NB4 (cell line): ENCODE measurements around the gene MYLK.
A peak's percentile ranks its signal among the peaks of the same experiment; 100 is the strongest.

Source experiments
- DNase-seq: peaks from one replicate; pipeline ENCODE4 v3.0.0; 2010; ENCODE audit warnings: low read depth
- H3K4me3 ChIP-seq: one replicate; pipeline ENCODE4 v1.5.1; 2011; ENCODE audit warnings: mild to moderate bottlenecking, low read depth, low read length, moderate library complexity
- CTCF ChIP-seq: IDR thresholded peaks from one replicate; pipeline ENCODE4 v1.5.1; 2012; ENCODE audit warnings: low read depth, low read length
- MAX ChIP-seq: IDR thresholded peaks from 2 replicates; pipeline ENCODE4 v1.6.1; 2011; ENCODE audit warnings: low read depth, low read length
- MYC ChIP-seq: IDR thresholded peaks from 2 replicates; pipeline ENCODE4 v1.6.1; 2011; ENCODE audit warnings: low read depth, low read length
- POLR2A ChIP-seq: IDR thresholded peaks from 2 replicates; pipeline ENCODE4 v1.6.1; 2011; ENCODE audit warnings: mild to moderate bottlenecking; ENCODE audit not compliant: insufficient read length; ENCODE audit errors: extremely low read depth

The MYLK gene

GRCh38 chr3:123656274-123656673 is 227.9 kb downstream of the MYLK start:
- TF ChIP-seq POLR2A, result no peak
- TF ChIP-seq MYC, result no peak
- DNase-seq, result no peak
- no peak overlapping the region for H3K4me3 ChIP-seq

GRCh38 chr3:123655400-123655799 is 228.7 kb downstream of the MYLK start:
- no peak for TF ChIP-seq MAX
- TF ChIP-seq MYC, result no peak
- TF ChIP-seq POLR2A, result no peak
- no peak for TF ChIP-seq CTCF
- H3K4me3 ChIP-seq, result no peak overlapping the region
- peak; percentile 50 for DNase-seq

GRCh38 chr3:123653221-123653682 is 230.9 kb downstream of the MYLK start:
- no peak for TF ChIP-seq MYC
- DNase-seq, result peak; percentile 43
- no peak overlapping the region for H3K4me3 ChIP-seq

- TF ChIP-seq MYC (no peak), MAX (0 out of 2 replicates have a peak, but pooled peaks have one; percentile 15), CTCF (peak; percentile 74)
- no peak overlapping the region for H3K4me3 ChIP-seq
- peak; percentile 67 for DNase-seq
Observed at GRCh38 chr3:123652342-123652984, 231.7 kb downstream of the MYLK start.

- DNase-seq, result no peak
- no peak for TF ChIP-seq POLR2A
- TF ChIP-seq CTCF, result no peak
- no peak for TF ChIP-seq MYC
- TF ChIP-seq MAX, result no peak
- H3K4me3 ChIP-seq, result no peak overlapping the region
Observed at GRCh38 chr3:123651449-123652341, 232.4 kb downstream of the MYLK start.

GRCh38 chr3:123650101-123650500 is 234.0 kb downstream of the MYLK start:
- no peak overlapping the region for H3K4me3 ChIP-seq
- no peak for DNase-seq
- TF ChIP-seq MAX (no peak), POLR2A (no peak), MYC (no peak), CTCF (no peak)
